Adrenal gland (tissue), 5 donors: Measurements from ENCODE around the gene NBPF12.
"Not testable (repeated sequence)": the region's sequence is repeated elsewhere in the genome, so short reads cannot be mapped to it uniquely, and the experiment has no call there.

Experiments
- CTCF ChIP-seq, 6 experiments: fragments of 450-650 bp in 4 of 6; fragments of 200-600 bp in 2 of 6; sonication (generic) in 1 of 6; IDR thresholded peaks; 1 replicate in 5 of 6; 2 replicates in 1 of 6; pipeline versions ENCODE4 v1.5.1 to v1.8.0; 2016 to 2021; ENCODE audit warnings: antibody characterized with exemption in 6 of 6, mild to moderate bottlenecking in 2 of 6, moderate library complexity in 1 of 6
- POLR2A ChIP-seq, 2 donors: fragments of 450-650 bp; IDR thresholded peaks; one replicate each; pipeline ENCODE4 v1.6.1; 2017; ENCODE audit warnings: antibody characterized with exemption in 2 of 2, mild to moderate bottlenecking in 2 of 2, moderate library complexity in 1 of 2
- donor health status: DM: no; HTN: no; CAD: no.

- TF ChIP-seq CTCF, POLR2A (IDR thresholded peaks at IDR 0.05): not testable (repeated sequence)
Measured at GRCh38 chr1:146940293-146940692, 2.2 kb downstream of the NBPF12 start.
